Renal cortex interstitium (tissue), 11 donors: ENCODE data around the gene TERT. TPM values are rescaled to one million over a fixed set of nuclear protein-coding genes. Genes with fewer than 3 reads are reported as not detected.
"Not testable (repeated sequence)": the region's sequence is repeated elsewhere in the genome, so short reads cannot be mapped to it uniquely, and the experiment has no call there.

Source experiments
- DNase-seq, 11 donors: peaks; one replicate each; pipeline ENCODE4 v3.0.0-alpha.2; 2013; ENCODE audit warnings: low read depth in 9 of 11, low spot score in 4 of 11; ENCODE audit errors: extremely low read depth in 1 of 11
- polyA plus RNA-seq, 3 donors: library from polyadenylated mRNA; unstranded; fragments of 120-200 nt; gene quantifications; one replicate each; pipeline ENCODE4 v1.2.1, GENCODE V29; 2013; ENCODE audit not compliant: insufficient read length in 3 of 3

Gene TERT
- polyA plus RNA-seq, 3 donors: 0.36 to 0.67 (median 0.56) TPM

- DNase-seq: no peak
Measured at GRCh38 chr5:1270933-1271914, 23.6 kb downstream of the TERT start.

GRCh38 chr5:1270426-1270825 lies 24.4 kb downstream of the TERT start:
- no peak for DNase-seq

GRCh38 chr5:1268666-1269065 lies 26.2 kb downstream of the TERT start:
- DNase-seq: no peak

GRCh38 chr5:1268056-1268455 lies 26.8 kb downstream of the TERT start:
- DNase-seq: no peak

- not testable (repeated sequence) for DNase-seq
Measured at GRCh38 chr5:1267464-1267863, 27.4 kb downstream of the TERT start.

GRCh38 chr5:1266791-1267190 lies 28.1 kb downstream of the TERT start:
- no peak for DNase-seq

GRCh38 chr5:1265461-1266455 lies 29.1 kb downstream of the TERT start:
- DNase-seq: no peak

- no peak for DNase-seq
Measured at GRCh38 chr5:1265026-1265425, 29.8 kb downstream of the TERT start.

- no peak for DNase-seq
Measured at GRCh38 chr5:1264211-1264610, 30.7 kb downstream of the TERT start.

GRCh38 chr5:1262381-1262780 lies 32.5 kb downstream of the TERT start:
- DNase-seq: no peak

- no peak for DNase-seq
Measured at GRCh38 chr5:1261643-1262042, 33.2 kb downstream of the TERT start.

- no peak for DNase-seq
Measured at GRCh38 chr5:1259806-1260480, 34.9 kb downstream of the TERT start.

GRCh38 chr5:1257841-1258240 lies 37.0 kb downstream of the TERT start:
- DNase-seq: no peak

- DNase-seq: no peak
Measured at GRCh38 chr5:1257363-1257762, 37.5 kb downstream of the TERT start.

GRCh38 chr5:1256776-1257175 lies 38.1 kb downstream of the TERT start:
- DNase-seq: no peak

GRCh38 chr5:1255081-1255561 lies 39.7 kb downstream of the TERT start:
- DNase-seq: peak in 1 of 11 donors; percentile 11

GRCh38 chr5:1254196-1254595 lies 40.7 kb downstream of the TERT start:
- no peak for DNase-seq

- no peak for DNase-seq
Measured at GRCh38 chr5:1253456-1254105, 41.3 kb downstream of the TERT start.
